Breast epithelium (tissue), 4 donors: Measurements from ENCODE around the gene SLC5A10. TPM values are rescaled to one million over a fixed set of nuclear protein-coding genes. Genes with fewer than 3 reads are reported as not detected.

Source experiments
- DNase-seq, 2 donors: peaks; one replicate each; pipeline ENCODE4 v3.0.0-alpha.2; 2019; ENCODE audit warnings: low spot score in 2 of 2
- H3K27ac ChIP-seq, 2 donors: fragments of 200-600 bp; sonication (generic) in 1 of 2; one replicate each; pipeline ENCODE4 v1.5.1; 2016 to 2019; ENCODE audit warnings: mild to moderate bottlenecking in 1 of 2
- H3K27me3 ChIP-seq, 2 donors: fragments of 200-600 bp; sonication (generic) in 1 of 2; one replicate each; pipeline versions ENCODE4 v1.5.1 to v1.6.0; 2017 to 2019; ENCODE audit warnings: control low read depth in 1 of 2, mild to moderate bottlenecking in 1 of 2
- H3K36me3 ChIP-seq: fragments of 200-600 bp; one replicate; pipeline ENCODE4 v1.5.1; 2019
- H3K4me1 ChIP-seq, 2 donors: fragments of 200-600 bp; sonication (generic); one replicate each; pipeline ENCODE4 v1.5.1; 2016 to 2019; ENCODE audit warnings: control low read depth in 1 of 2
- H3K4me3 ChIP-seq, 3 donors: fragments of 200-600 bp; sonication (generic); 1 replicate in 2 of 3; 2 replicates in 1 of 3; pipeline ENCODE4 v1.5.1; 2016 to 2019; ENCODE audit warnings: mild to moderate bottlenecking in 3 of 3, moderate library complexity in 2 of 3
- H3K9me3 ChIP-seq, 2 donors: fragments of 200-600 bp; sonication (generic) in 1 of 2; one replicate each; pipeline ENCODE4 v1.5.1; 2016 to 2019; ENCODE audit warnings: control low read depth in 1 of 2
- POLR2A ChIP-seq: fragments of 450-650 bp; IDR thresholded peaks from one replicate; pipeline ENCODE4 v1.6.1; 2016; ENCODE audit warnings: antibody characterized with exemption, mild to moderate bottlenecking, moderate library complexity
- POLR2AphosphoS5 ChIP-seq, 3 donors: sonication (generic); formaldehyde crosslinking; IDR thresholded peaks; one replicate each; pipeline ENCODE4 v1.6.1; 2017; ENCODE audit warnings: antibody characterized with exemption in 3 of 3
- intact Hi-C: fragments of 100-400 bp; cut with DNase I; formaldehyde crosslinking; loops from one replicate; pipeline ENCODE4 v1.15.1; 2023; ENCODE audit warnings: low total_unique reads
- total RNA-seq, 3 donors: library from RNA; depleted of rRNA; stranded (reverse); fragments of >200 nt; gene quantifications; one replicate each; pipeline ENCODE4 v1.1.0, GENCODE V29; 2016
- TF ChIP-seq, protein P1 (sequence below), 3 donors: fragments of 450-650 bp; IDR thresholded peaks; one replicate each; pipeline ENCODE4 v1.5.1; 2016 to 2017; ENCODE audit warnings: antibody characterized with exemption in 3 of 3, mild to moderate bottlenecking in 3 of 3, moderate library complexity in 3 of 3

The SLC5A10 gene
- total RNA-seq, 3 donors from 2014 or later: 0.29 TPM; not detected in 2

DNA sequence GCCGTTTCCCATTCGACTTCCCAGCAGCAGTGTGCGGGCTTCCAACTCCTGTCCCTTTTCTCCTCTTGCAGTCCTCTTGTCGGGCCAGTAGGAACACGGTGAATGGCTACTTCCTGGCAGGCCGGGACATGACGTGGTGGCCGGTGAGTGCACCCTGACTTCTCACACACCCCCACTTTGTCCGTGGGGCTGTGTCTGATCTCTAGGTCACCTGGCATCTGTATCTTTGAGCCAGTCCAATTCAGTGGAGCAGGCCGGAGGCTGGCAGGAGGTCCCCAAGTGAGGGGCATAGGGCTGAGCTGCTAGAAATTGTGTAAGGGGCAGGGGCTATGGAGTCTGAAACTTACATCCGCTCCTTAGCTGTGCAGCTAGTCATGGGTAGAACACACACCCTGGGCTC is 6.6 kb downstream of the SLC5A10 start:
- intact Hi-C loops: no loop called here

DNA sequence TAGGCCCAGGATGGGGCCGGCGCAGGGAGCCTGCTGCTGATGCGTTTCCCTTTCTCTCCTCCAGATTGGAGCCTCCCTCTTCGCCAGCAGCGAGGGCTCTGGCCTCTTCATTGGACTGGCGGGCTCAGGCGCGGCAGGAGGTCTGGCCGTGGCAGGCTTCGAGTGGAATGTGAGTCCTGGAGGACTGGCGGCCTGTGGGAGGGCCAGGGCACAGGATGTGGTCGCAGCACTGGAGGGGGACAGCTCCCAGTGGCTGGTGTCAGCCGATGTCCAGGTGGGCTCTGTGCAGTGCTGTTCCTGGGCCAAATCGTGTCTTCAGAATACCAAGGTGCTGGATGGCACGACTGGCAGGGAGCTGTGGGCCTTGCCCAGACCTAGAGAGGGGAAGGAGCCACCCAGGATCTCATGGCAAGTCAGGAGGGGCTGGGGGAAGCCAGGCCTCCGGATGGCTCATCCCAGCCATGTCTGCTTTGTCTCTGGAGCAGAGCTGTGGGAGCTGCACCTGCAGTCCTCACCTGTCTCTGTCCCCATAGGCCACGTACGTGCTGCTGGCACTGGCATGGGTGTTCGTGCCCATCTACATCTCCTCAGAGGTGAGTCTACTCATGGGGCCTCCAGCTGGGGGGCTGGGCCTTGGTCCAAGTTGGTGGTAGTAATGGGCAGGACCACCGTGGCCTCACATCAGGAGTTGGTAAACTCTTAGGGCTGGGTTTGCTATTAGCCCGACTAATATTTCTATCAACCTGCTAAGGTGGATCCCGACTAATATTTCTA is 7.3 kb downstream of the SLC5A10 start:
- H3K36me3 ChIP-seq: no peaks in the 10 kb centered on the region
- H3K4me1 ChIP-seq: no peaks in the 10 kb centered on the region
- H3K27ac ChIP-seq: no peak overlapping the region
- H3K4me3 ChIP-seq: no peak overlapping the region
- intact Hi-C loops: no loop called here
- no peaks in the 10 kb centered on the region for H3K9me3 ChIP-seq
- TF ChIP-seq, protein P1, sequence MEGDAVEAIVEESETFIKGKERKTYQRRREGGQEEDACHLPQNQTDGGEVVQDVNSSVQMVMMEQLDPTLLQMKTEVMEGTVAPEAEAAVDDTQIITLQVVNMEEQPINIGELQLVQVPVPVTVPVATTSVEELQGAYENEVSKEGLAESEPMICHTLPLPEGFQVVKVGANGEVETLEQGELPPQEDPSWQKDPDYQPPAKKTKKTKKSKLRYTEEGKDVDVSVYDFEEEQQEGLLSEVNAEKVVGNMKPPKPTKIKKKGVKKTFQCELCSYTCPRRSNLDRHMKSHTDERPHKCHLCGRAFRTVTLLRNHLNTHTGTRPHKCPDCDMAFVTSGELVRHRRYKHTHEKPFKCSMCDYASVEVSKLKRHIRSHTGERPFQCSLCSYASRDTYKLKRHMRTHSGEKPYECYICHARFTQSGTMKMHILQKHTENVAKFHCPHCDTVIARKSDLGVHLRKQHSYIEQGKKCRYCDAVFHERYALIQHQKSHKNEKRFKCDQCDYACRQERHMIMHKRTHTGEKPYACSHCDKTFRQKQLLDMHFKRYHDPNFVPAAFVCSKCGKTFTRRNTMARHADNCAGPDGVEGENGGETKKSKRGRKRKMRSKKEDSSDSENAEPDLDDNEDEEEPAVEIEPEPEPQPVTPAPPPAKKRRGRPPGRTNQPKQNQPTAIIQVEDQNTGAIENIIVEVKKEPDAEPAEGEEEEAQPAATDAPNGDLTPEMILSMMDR (IDR thresholded peaks at IDR 0.05): no peak
- no peak for TF ChIP-seq POLR2A
- no peak for TF ChIP-seq POLR2AphosphoS5 (IDR thresholded peaks at IDR 0.05)
- no peaks in the 10 kb centered on the region for H3K27me3 ChIP-seq
- DNase-seq: no peak

More for the DNA sequence above, 6.6 kb downstream of the SLC5A10 start:
- H3K4me1 ChIP-seq: no peaks in the 10 kb centered on the region
- H3K4me3 ChIP-seq: no peak overlapping the region
- no peak for DNase-seq
- H3K27me3 ChIP-seq: no peaks in the 10 kb centered on the region
- H3K36me3 ChIP-seq: no peaks in the 10 kb centered on the region
- H3K27ac ChIP-seq: no peak overlapping the region
- TF ChIP-seq POLR2A (no peak), POLR2AphosphoS5 (IDR thresholded peaks at IDR 0.05) (no peak)
- TF ChIP-seq, protein P1 (IDR thresholded peaks at IDR 0.05): no peak
- H3K9me3 ChIP-seq: no peaks in the 10 kb centered on the region

DNA sequence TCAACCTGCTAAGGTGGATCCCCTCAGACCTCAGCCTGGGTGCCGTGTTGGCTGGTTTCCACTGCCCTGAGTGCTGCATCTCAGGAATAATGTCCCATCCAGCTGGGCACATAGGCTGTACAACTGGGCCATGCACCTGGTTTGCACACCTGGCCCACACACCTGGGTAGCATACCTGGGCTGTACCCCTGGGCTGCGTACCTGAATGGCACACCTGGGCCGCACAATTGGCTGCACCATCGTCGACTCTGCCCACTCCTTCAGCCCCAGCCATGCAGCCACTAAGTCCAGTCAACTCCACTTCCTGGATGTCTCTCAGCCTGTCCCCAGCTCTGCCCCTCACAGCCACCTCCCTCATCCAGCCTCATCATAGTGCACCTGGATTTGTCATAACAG is 7.9 kb downstream of the SLC5A10 start:
- Histone ChIP-seq H3K9me3 (no peaks in the 10 kb centered on the region), H3K4me3 (no peak overlapping the region), H3K27me3 (no peaks in the 10 kb centered on the region), H3K4me1 (no peaks in the 10 kb centered on the region), H3K27ac (no peak overlapping the region), H3K36me3 (no peaks in the 10 kb centered on the region)
- no peak for DNase-seq
- TF ChIP-seq POLR2AphosphoS5 (IDR thresholded peaks at IDR 0.05): no peak
- TF ChIP-seq, protein P1 (IDR thresholded peaks at IDR 0.05): no peak
- no peak for TF ChIP-seq POLR2A
- intact Hi-C loops: no loop called here

- H3K27me3 ChIP-seq: no peaks in the 10 kb centered on the region
- intact Hi-C loops: no loop called here
- H3K4me1 ChIP-seq: no peaks in the 10 kb centered on the region
- no peaks in the 10 kb centered on the region for H3K9me3 ChIP-seq
- H3K27ac ChIP-seq: no peak overlapping the region
- no peak for DNase-seq
- H3K36me3 ChIP-seq: no peaks in the 10 kb centered on the region
- TF ChIP-seq POLR2AphosphoS5 (IDR thresholded peaks at IDR 0.05): no peak
- H3K4me3 ChIP-seq: no peak overlapping the region
Observed at GRCh38 chr17:18960241-18960665, 8.3 kb downstream of the SLC5A10 start.

DNA sequence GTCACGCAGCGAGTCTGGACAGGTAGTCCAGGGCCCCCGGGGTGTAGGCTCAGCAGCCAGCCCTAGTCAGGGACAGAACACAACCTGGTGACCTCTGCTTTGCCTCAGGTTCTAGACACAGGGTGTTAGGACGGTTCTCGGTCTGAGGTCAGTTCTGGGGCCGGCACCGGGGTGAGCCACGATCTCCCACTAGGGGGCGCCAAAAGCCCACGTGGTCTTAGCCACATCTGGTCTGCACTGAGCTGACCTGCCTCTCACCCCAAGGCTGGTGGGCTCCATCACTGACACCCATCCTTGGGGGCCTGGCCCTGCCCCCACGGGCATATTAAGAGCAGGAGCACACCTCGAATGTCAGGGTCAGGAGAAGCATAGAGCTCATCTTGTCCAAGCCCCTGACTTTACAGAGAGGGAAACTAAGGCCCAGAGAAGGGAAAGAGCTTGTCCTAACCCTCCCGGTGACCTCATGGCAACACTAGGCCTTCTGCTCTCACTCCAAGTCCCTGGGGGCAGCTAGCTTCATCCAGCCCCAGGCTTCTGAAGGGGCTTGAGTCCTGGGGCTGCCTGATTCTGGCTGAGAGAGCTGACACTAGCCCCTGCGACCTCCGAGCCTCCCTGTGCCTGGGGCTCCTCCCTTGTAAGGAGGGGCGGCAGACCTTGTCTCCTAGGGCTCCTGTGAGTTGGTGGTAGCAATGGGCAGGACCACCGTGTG is 9.0 kb downstream of the SLC5A10 start:
- Histone ChIP-seq H3K4me1 (no peaks in the 10 kb centered on the region), H3K27me3 (no peaks in the 10 kb centered on the region), H3K9me3 (no peaks in the 10 kb centered on the region), H3K27ac (no peak overlapping the region), H3K4me3 (no peak overlapping the region), H3K36me3 (no peaks in the 10 kb centered on the region)
- intact Hi-C loops: no loop called here
- peak; percentile 60 to 84 for DNase-seq
- TF ChIP-seq POLR2A: no peak
- TF ChIP-seq, protein P1 (IDR thresholded peaks at IDR 0.05): peak; percentile 64 to 91 (median 83)
- no peak for TF ChIP-seq POLR2AphosphoS5 (IDR thresholded peaks at IDR 0.05)
